WTC11 (cell line): ENCODE measurements around the gene SP4. TPM values are rescaled to one million over a fixed set of nuclear protein-coding genes. Genes with fewer than 3 reads are reported as not detected.

ENCODE experiments used
- ATAC-seq: fragments of 200-7000 bp; cut with Tn5 transposase; 2 replicates; pipeline ENCODE4 v1.10.0; 2021; ENCODE audit warnings: mild to moderate bottlenecking, moderate library complexity
- CTCF ChIA-PET: fragments of 300-600 bp; sonication (Branson Sonifier 250); formaldehyde crosslinking; loops from one replicate; lab custom pipeline; 2021; ENCODE audit warnings: antibody characterized with exemption; lab: Charles Lee
- POLR2A ChIA-PET: fragments of 350-600 bp; sonication (Branson Sonifier 250); formaldehyde crosslinking; loops from one replicate; lab custom pipeline; 2021; ENCODE audit warnings: antibody characterized with exemption; lab: Charles Lee
- DNase-seq: peaks from one replicate; pipeline ENCODE4 v3.0.0; 2021; ENCODE audit warnings: low spot score
- H3K27ac Mint-ChIP-seq: 2 replicates; pipeline ENCODE4 v1.8.0; 2021; ENCODE audit warnings: mixed read lengths
- H3K27me3 Mint-ChIP-seq: 2 replicates; pipeline ENCODE4 v1.8.0; 2021; ENCODE audit warnings: low read depth, mild to moderate bottlenecking, moderate library complexity, mixed read lengths
- H3K36me3 Mint-ChIP-seq: 2 replicates; pipeline ENCODE4 v1.8.0; 2021; ENCODE audit warnings: mixed read lengths
- H3K4me1 Mint-ChIP-seq: 2 replicates; pipeline ENCODE4 v1.8.0; 2022; ENCODE audit warnings: mixed read lengths
- H3K4me3 Mint-ChIP-seq: 2 replicates; pipeline ENCODE4 v1.8.0; 2021; ENCODE audit warnings: mild to moderate bottlenecking, moderate library complexity, mixed read lengths
- H3K9me3 Mint-ChIP-seq: 2 replicates; pipeline ENCODE4 v1.8.0; 2021; ENCODE audit warnings: mixed read lengths
- AR ChIP-seq: fragments of 250-450 bp; sonication (Bioruptor Pico); IDR thresholded peaks from 2 replicates; pipeline ENCODE4 v1.9.0; 2021; ENCODE audit warnings: mild to moderate bottlenecking
- ATF1 ChIP-seq: sonication (generic); formaldehyde crosslinking; IDR thresholded peaks from 2 replicates; pipeline ENCODE4 v1.8.1; 2023; ENCODE audit warnings: mild to moderate bottlenecking, moderate library complexity, missing genetic modification reagents
- CREB1 ChIP-seq: sonication (generic); formaldehyde crosslinking; IDR thresholded peaks from 2 replicates; pipeline ENCODE4 v1.8.0; 2023; ENCODE audit warnings: mild to moderate bottlenecking, missing genetic modification reagents
- E2F5 ChIP-seq: sonication (generic); formaldehyde crosslinking; IDR thresholded peaks from 2 replicates; pipeline ENCODE4 v1.8.1; 2022; ENCODE audit warnings: mild to moderate bottlenecking, moderate library complexity, missing genetic modification reagents
- ELF4 ChIP-seq: sonication (generic); formaldehyde crosslinking; IDR thresholded peaks from 2 replicates; pipeline ENCODE4 v1.8.1; 2022; ENCODE audit warnings: low read depth, mild to moderate bottlenecking, moderate library complexity, missing genetic modification reagents
- ETV6 ChIP-seq: sonication (generic); formaldehyde crosslinking; IDR thresholded peaks from 2 replicates; pipeline ENCODE4 v1.8.1; 2022; ENCODE audit warnings: mild to moderate bottlenecking, missing genetic modification reagents
- GTF2I ChIP-seq: fragments of 250-450 bp; sonication (Bioruptor Pico); conservative IDR thresholded peaks from 2 replicates; pipeline ENCODE4 v1.4.0; 2021; ENCODE audit warnings: mild to moderate bottlenecking
- HMGA2 ChIP-seq: fragments of 250-450 bp; sonication (Bioruptor Pico); IDR thresholded peaks from 2 replicates; pipeline ENCODE4 v1.4.0; 2021; ENCODE audit warnings: mild to moderate bottlenecking, moderate library complexity
- JAZF1 ChIP-seq: fragments of 250-450 bp; sonication (Bioruptor Pico); IDR thresholded peaks from 2 replicates; pipeline ENCODE4 v1.9.0; 2021; ENCODE audit warnings: moderate library complexity, mild to moderate bottlenecking, inconsistent platforms
- KAT7 ChIP-seq: sonication (generic); formaldehyde crosslinking; IDR thresholded peaks from 2 replicates; pipeline ENCODE4 v1.8.1; 2023; ENCODE audit warnings: missing genetic modification reagents, mild to moderate bottlenecking, borderline replicate concordance
- MLX ChIP-seq: sonication (generic); formaldehyde crosslinking; IDR thresholded peaks from 2 replicates; pipeline ENCODE4 v1.8.1; 2023; ENCODE audit warnings: mild to moderate bottlenecking, missing genetic modification reagents, moderate library complexity
- MXD4 ChIP-seq: fragments of 250-450 bp; sonication (Bioruptor Pico); IDR thresholded peaks from 2 replicates; pipeline ENCODE4 v1.8.0; 2021; ENCODE audit warnings: mild to moderate bottlenecking, moderate library complexity, borderline replicate concordance
- OVOL2 ChIP-seq: fragments of 250-450 bp; sonication (Bioruptor Pico); IDR thresholded peaks from 2 replicates; pipeline ENCODE4 v1.9.0; 2021; ENCODE audit warnings: mild to moderate bottlenecking, borderline replicate concordance
- PRRX2 ChIP-seq: fragments of 250-450 bp; sonication (Bioruptor Pico); IDR thresholded peaks from 2 replicates; pipeline ENCODE4 v1.8.0; 2021; ENCODE audit warnings: mild to moderate bottlenecking
- STAT6 ChIP-seq: sonication (generic); formaldehyde crosslinking; conservative IDR thresholded peaks from 2 replicates; pipeline ENCODE4 v1.8.1; 2023; ENCODE audit warnings: mild to moderate bottlenecking, low read depth, missing genetic modification reagents, moderate library complexity
- USF1 ChIP-seq: sonication (generic); formaldehyde crosslinking; IDR thresholded peaks from 2 replicates; pipeline ENCODE4 v1.8.0; 2022; ENCODE audit warnings: mild to moderate bottlenecking, missing genetic modification reagents
- USF2 ChIP-seq: sonication (generic); formaldehyde crosslinking; IDR thresholded peaks from 2 replicates; pipeline ENCODE4 v1.8.1; 2023; ENCODE audit warnings: mild to moderate bottlenecking, missing genetic modification reagents, moderate library complexity
- ZBTB43 ChIP-seq: sonication (generic); formaldehyde crosslinking; IDR thresholded peaks from 2 replicates; pipeline ENCODE4 v1.8.1; 2023; ENCODE audit warnings: mild to moderate bottlenecking, missing genetic modification reagents
- ZNF532 ChIP-seq: fragments of 250-450 bp; sonication (Bioruptor Pico); IDR thresholded peaks from 2 replicates; pipeline ENCODE4 v1.9.0; 2021; ENCODE audit warnings: mild to moderate bottlenecking, borderline replicate concordance
- total RNA-seq: library from RNA; stranded (reverse); gene quantifications from 3 replicates; pipeline ENCODE4 v1.2.3, GENCODE V29; 2021

SP4 gene
- total RNA-seq, 1 experiment from 2014 or later, result 23.1 TPM

- Mint-ChIP-seq H3K36me3 (peaks cover 19% of the 10 kb centered on the region), H3K4me3 (peak overlapping the region; percentile 99), H3K27ac (peak overlapping the region; percentile 89), H3K27me3 (no peaks in the 10 kb centered on the region), H3K9me3 (no peaks in the 10 kb centered on the region), H3K4me1 (peaks cover 69% of the 10 kb centered on the region)
- CTCF ChIA-PET, result interaction anchor here (1.8 to 2.2 kb wide), 2 partner anchors 79 to 175 kb away, joined by 4 to 7 read pairs; no protein-coding TSS in a partner anchor
- no peak for TF ChIP-seq OVOL2 (CRISPR knock-in tag)
- TF ChIP-seq USF1 (CRISPR knock-in tag), result no peak
- no peak for TF ChIP-seq GTF2I (CRISPR knock-in tag)
- no peak for TF ChIP-seq STAT6
- TF ChIP-seq JAZF1, result no peak
- TF ChIP-seq ETV6, result no peak
- TF ChIP-seq ZNF532, result no peak
- no peak for TF ChIP-seq ZBTB43 (CRISPR knock-in tag)
- no peak for TF ChIP-seq KAT7 (CRISPR knock-in tag)
- DNase-seq (no peak), ATAC-seq (no peak)
- POLR2A ChIA-PET, result no interaction called here
Observed at GRCh38 chr7:21429021-21429420, 1.1 kb downstream of the SP4 start.

GRCh38 chr7:21429786-21430574 is 2.1 kb downstream of the SP4 start:
- Mint-ChIP-seq H3K36me3 (peaks cover 26% of the 10 kb centered on the region), H3K4me1 (peaks cover 68% of the 10 kb centered on the region), H3K27ac (peak overlapping the region; percentile 76), H3K9me3 (no peaks in the 10 kb centered on the region), H3K4me3 (peak overlapping the region; percentile 99), H3K27me3 (no peaks in the 10 kb centered on the region)
- ChIA-PET POLR2A (no interaction called here), CTCF (interaction anchor here (0.8 to 2.2 kb wide), 3 partner anchors 78 to 176 kb away, joined by 3 to 7 read pairs (median 4); no protein-coding TSS in a partner anchor)
- DNase-seq (no peak), ATAC-seq (no peak)
- no peak for TF ChIP-seq USF2
- TF ChIP-seq MXD4 (CRISPR knock-in tag), result no peak
- TF ChIP-seq AR (CRISPR knock-in tag), result no peak
- TF ChIP-seq CREB1 (CRISPR knock-in tag), result no peak
- no peak for TF ChIP-seq ELF4 (CRISPR knock-in tag)
- no peak for TF ChIP-seq E2F5 (CRISPR knock-in tag)
- TF ChIP-seq PRRX2 (CRISPR knock-in tag), result no peak
- no peak for TF ChIP-seq HMGA2 (CRISPR knock-in tag)
- TF ChIP-seq MLX (CRISPR knock-in tag), result no peak
- TF ChIP-seq ATF1 (CRISPR knock-in tag), result no peak
